ENCODE data around the gene TBX20. TPM values are rescaled to one million over a fixed set of nuclear protein-coding genes. Genes with fewer than 3 reads are reported as not detected.
"Not testable (repeated sequence)": the region's sequence is repeated elsewhere in the genome, so short reads cannot be mapped to it uniquely, and the experiment has no call there.

The TBX20 gene
- total RNA-seq, 2 experiments from 2014 or later: 0.17 TPM; not detected in 1

DNA sequence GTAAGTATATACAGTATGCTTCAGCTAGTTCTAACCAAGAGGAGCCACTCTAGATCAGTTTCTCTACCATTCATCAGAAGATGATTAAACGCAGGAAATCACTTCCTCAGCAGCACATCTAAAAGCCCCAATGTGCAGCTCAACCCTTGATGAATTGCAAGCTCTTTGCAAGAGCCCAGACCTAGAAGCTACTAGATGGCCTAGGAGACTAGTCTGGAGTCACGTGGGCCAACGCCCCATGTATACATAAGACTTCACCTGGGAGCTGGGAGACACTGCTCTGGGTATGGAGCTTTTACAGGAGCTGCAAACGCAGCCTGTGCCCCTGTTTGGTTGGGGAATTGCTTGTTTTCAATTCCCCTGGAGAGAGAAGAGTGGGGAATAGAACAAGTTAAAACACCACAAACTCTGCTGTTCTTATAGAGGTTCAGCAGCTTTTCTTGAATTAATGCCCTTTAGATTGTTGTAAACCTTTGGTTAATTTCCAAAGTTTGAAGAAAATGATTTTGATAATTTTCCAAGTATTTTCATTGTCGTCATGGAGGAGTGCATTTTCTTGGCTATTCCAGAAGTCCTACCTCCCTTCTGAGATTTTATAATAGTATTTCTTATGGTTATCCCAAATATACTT is 69.9 kb downstream of the TBX20 start:
- H3K36me3 ChIP-seq (ENCODE audit: insufficient read depth, low read length); H3K27me3 ChIP-seq (ENCODE audit: control insufficient read depth in 1 of 2, insufficient read depth in 2 of 2, low read length in 2 of 2); H3K9me3 ChIP-seq (ENCODE audit: control insufficient read depth in 1 of 2, insufficient read depth in 1 of 2, low read length in 2 of 2); H3K9me3 Mint-ChIP-seq; H3K4me3 Mint-ChIP-seq; ATAC-seq (ENCODE audit: poor library complexity); H3K4me1 ChIP-seq (ENCODE audit: insufficient read depth, low read length); intact Hi-C loops (cut with DNase I, micrococcal nuclease); POLR2A ChIA-PET; H3K27ac Mint-ChIP-seq; H3K4me3 ChIP-seq (ENCODE audit: low read length); H3K27ac ChIP-seq (ENCODE audit: low read depth in 1 of 2, low read length in 2 of 2); H3K36me3 Mint-ChIP-seq (ENCODE audit: low read depth); DNase-seq; CTCF ChIA-PET: not testable (repeated sequence)
- Mint-ChIP-seq H3K4me1 (ENCODE audit: low read depth) (peaks cover 11% of the 10 kb centered on the region), H3K27me3 (peaks cover 34% of the 10 kb centered on the region)

GRCh38 chr7:35180665-35181064 is 73.2 kb downstream of the TBX20 start:
- H3K36me3 ChIP-seq (ENCODE audit: insufficient read depth, low read length); H3K4me1 ChIP-seq (ENCODE audit: insufficient read depth, low read length); H3K9me3 ChIP-seq (ENCODE audit: control insufficient read depth in 1 of 2, insufficient read depth in 1 of 2, low read length in 2 of 2); H3K4me1 Mint-ChIP-seq (ENCODE audit: low read depth); H3K27ac Mint-ChIP-seq; H3K4me3 Mint-ChIP-seq; CTCF ChIA-PET; H3K27me3 ChIP-seq (ENCODE audit: control insufficient read depth in 1 of 2, insufficient read depth in 2 of 2, low read length in 2 of 2); DNase-seq; ATAC-seq (ENCODE audit: poor library complexity); H3K4me3 ChIP-seq (ENCODE audit: low read length); H3K9me3 Mint-ChIP-seq; POLR2A ChIA-PET; H3K27ac ChIP-seq (ENCODE audit: low read depth in 1 of 2, low read length in 2 of 2); H3K36me3 Mint-ChIP-seq (ENCODE audit: low read depth); intact Hi-C loops (cut with DNase I, micrococcal nuclease): not testable (repeated sequence)
- peaks cover 29% of the 10 kb centered on the region for H3K27me3 Mint-ChIP-seq

DNA sequence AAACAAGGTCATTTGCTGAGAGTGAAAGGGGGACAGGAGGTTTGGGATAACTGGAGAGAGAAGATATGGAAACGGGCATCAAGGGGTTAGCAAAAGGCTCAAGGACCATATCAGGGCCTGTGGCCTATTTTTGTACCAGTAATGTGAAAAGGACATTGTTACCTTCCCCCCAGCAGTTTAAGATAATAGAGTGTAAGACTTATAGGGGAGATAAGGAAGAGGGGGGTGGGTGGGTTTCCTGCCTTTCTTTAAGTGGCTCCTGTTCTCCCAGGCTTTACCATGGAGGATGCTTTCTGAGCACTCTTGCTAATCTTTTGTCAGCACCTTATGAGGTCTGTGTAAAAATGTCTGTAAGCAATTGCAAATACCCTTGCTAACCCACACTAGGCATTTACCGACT is 80.7 kb downstream of the TBX20 start:
- H3K36me3 Mint-ChIP-seq (ENCODE audit: low read depth); H3K9me3 ChIP-seq (ENCODE audit: control insufficient read depth in 1 of 2, insufficient read depth in 1 of 2, low read length in 2 of 2); H3K36me3 ChIP-seq (ENCODE audit: insufficient read depth, low read length); H3K4me1 Mint-ChIP-seq (ENCODE audit: low read depth); intact Hi-C loops (cut with DNase I, micrococcal nuclease); POLR2A ChIA-PET; H3K27me3 ChIP-seq (ENCODE audit: control insufficient read depth in 1 of 2, insufficient read depth in 2 of 2, low read length in 2 of 2); DNase-seq; H3K27ac Mint-ChIP-seq; H3K4me3 ChIP-seq (ENCODE audit: low read length); H3K9me3 Mint-ChIP-seq; H3K4me1 ChIP-seq (ENCODE audit: insufficient read depth, low read length); H3K4me3 Mint-ChIP-seq; CTCF ChIA-PET; H3K27ac ChIP-seq (ENCODE audit: low read depth in 1 of 2, low read length in 2 of 2); ATAC-seq (ENCODE audit: poor library complexity): not testable (repeated sequence)
- peaks cover 11% of the 10 kb centered on the region for H3K27me3 Mint-ChIP-seq

GRCh38 chr7:35172131-35172530 is 81.8 kb downstream of the TBX20 start:
- peaks cover 11% of the 10 kb centered on the region for H3K27me3 Mint-ChIP-seq
- H3K9me3 Mint-ChIP-seq; POLR2A ChIA-PET; H3K27ac ChIP-seq (ENCODE audit: low read depth in 1 of 2, low read length in 2 of 2); H3K4me1 Mint-ChIP-seq (ENCODE audit: low read depth); H3K4me1 ChIP-seq (ENCODE audit: insufficient read depth, low read length); H3K36me3 ChIP-seq (ENCODE audit: insufficient read depth, low read length); H3K27me3 ChIP-seq (ENCODE audit: control insufficient read depth in 1 of 2, insufficient read depth in 2 of 2, low read length in 2 of 2); intact Hi-C loops (cut with DNase I, micrococcal nuclease); DNase-seq; H3K4me3 ChIP-seq (ENCODE audit: low read length); CTCF ChIA-PET; ATAC-seq (ENCODE audit: poor library complexity); H3K9me3 ChIP-seq (ENCODE audit: control insufficient read depth in 1 of 2, insufficient read depth in 1 of 2, low read length in 2 of 2); H3K4me3 Mint-ChIP-seq; H3K27ac Mint-ChIP-seq; H3K36me3 Mint-ChIP-seq (ENCODE audit: low read depth): not testable (repeated sequence)

- H3K27me3 Mint-ChIP-seq: peaks cover 13% of the 10 kb centered on the region
- CTCF ChIA-PET; intact Hi-C loops (cut with DNase I, micrococcal nuclease); H3K9me3 Mint-ChIP-seq; H3K27ac ChIP-seq (ENCODE audit: low read depth in 1 of 2, low read length in 2 of 2); POLR2A ChIA-PET; H3K9me3 ChIP-seq (ENCODE audit: control insufficient read depth in 1 of 2, insufficient read depth in 1 of 2, low read length in 2 of 2); ATAC-seq (ENCODE audit: poor library complexity); H3K4me1 Mint-ChIP-seq (ENCODE audit: low read depth); H3K36me3 ChIP-seq (ENCODE audit: insufficient read depth, low read length); H3K36me3 Mint-ChIP-seq (ENCODE audit: low read depth); H3K27me3 ChIP-seq (ENCODE audit: control insufficient read depth in 1 of 2, insufficient read depth in 2 of 2, low read length in 2 of 2); H3K4me3 Mint-ChIP-seq; H3K27ac Mint-ChIP-seq; H3K4me3 ChIP-seq (ENCODE audit: low read length); H3K4me1 ChIP-seq (ENCODE audit: insufficient read depth, low read length); DNase-seq: not testable (repeated sequence)
Measured at GRCh38 chr7:35167658-35168057, 86.2 kb downstream of the TBX20 start.

DNA sequence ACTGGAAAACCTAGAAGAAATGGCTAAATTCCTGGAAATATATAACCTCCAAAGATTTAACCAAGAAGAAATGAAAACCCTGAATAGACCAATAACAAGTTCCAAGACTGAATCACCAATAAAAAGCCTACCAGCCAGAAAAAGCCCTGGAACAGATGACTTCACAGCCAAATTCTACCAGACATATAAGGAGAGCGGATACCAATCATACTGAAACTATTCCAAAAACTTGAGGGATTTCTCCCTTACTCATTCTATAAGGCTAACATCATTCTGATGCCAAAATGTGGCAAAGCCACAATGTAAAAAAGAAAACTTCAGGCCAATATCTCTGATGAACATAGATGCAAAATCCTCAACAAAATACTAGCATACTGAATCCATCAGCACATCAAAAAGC is 86.7 kb downstream of the TBX20 start:
- H3K27me3 ChIP-seq (ENCODE audit: control insufficient read depth in 1 of 2, insufficient read depth in 2 of 2, low read length in 2 of 2); H3K4me3 ChIP-seq (ENCODE audit: low read length); H3K4me1 ChIP-seq (ENCODE audit: insufficient read depth, low read length); H3K27ac ChIP-seq (ENCODE audit: low read depth in 1 of 2, low read length in 2 of 2); H3K4me3 Mint-ChIP-seq; POLR2A ChIA-PET; H3K4me1 Mint-ChIP-seq (ENCODE audit: low read depth); H3K36me3 ChIP-seq (ENCODE audit: insufficient read depth, low read length); H3K9me3 Mint-ChIP-seq; ATAC-seq (ENCODE audit: poor library complexity); CTCF ChIA-PET; H3K36me3 Mint-ChIP-seq (ENCODE audit: low read depth); intact Hi-C loops (cut with DNase I, micrococcal nuclease); H3K9me3 ChIP-seq (ENCODE audit: control insufficient read depth in 1 of 2, insufficient read depth in 1 of 2, low read length in 2 of 2); H3K27ac Mint-ChIP-seq; DNase-seq: not testable (repeated sequence)
- peaks cover 13% of the 10 kb centered on the region for H3K27me3 Mint-ChIP-seq

DNA sequence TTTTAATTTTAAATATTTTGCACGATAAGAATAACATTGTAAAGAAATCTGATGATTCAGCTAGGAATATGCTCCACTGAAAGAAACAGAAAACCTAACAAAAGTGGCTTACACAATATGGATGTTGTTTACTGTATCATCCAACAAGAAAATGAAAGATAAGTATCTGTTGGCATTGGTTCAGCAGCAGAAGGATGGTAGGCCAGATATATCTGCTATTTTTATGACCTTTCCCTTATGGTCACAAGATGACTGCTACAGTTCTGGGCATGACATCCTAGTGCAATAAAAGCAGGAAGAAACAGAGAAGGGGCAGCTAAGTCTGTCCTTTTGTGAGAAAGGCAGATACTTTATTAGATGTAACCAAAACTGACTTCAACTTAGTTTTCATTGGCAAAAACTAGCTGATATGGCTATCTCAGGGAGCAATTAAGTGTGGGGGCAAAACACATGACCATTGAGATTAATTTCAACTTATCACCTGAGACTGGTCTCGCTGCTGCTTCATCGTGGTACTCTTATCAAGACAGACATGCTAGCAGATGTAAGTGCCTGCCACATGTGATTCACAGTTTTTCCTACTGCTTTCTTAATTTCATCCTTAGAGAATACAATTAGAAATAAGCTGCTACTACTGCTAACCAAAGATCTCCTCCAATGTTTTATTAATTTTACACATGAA is 92.7 kb downstream of the TBX20 start:
- H3K36me3 ChIP-seq (ENCODE audit: insufficient read depth, low read length); H3K9me3 ChIP-seq (ENCODE audit: control insufficient read depth in 1 of 2, insufficient read depth in 1 of 2, low read length in 2 of 2); H3K27ac Mint-ChIP-seq; H3K27me3 Mint-ChIP-seq; H3K4me3 ChIP-seq (ENCODE audit: low read length); H3K9me3 Mint-ChIP-seq; ATAC-seq (ENCODE audit: poor library complexity); H3K4me1 ChIP-seq (ENCODE audit: insufficient read depth, low read length); POLR2A ChIA-PET; DNase-seq; intact Hi-C loops (cut with DNase I, micrococcal nuclease); H3K27me3 ChIP-seq (ENCODE audit: control insufficient read depth in 1 of 2, insufficient read depth in 2 of 2, low read length in 2 of 2); H3K27ac ChIP-seq (ENCODE audit: low read depth in 1 of 2, low read length in 2 of 2); H3K4me3 Mint-ChIP-seq; CTCF ChIA-PET; H3K4me1 Mint-ChIP-seq (ENCODE audit: low read depth); H3K36me3 Mint-ChIP-seq (ENCODE audit: low read depth): not testable (repeated sequence)
